Measurements from ENCODE around the gene MRPL18. TPM values are rescaled to one million over a fixed set of nuclear protein-coding genes. Genes with fewer than 3 reads are reported as not detected.

MRPL18 gene
- total RNA-seq, 4 donors from 2014 or later = 25.1 to 58.5 (median 35.7) TPM

GRCh38 chr6:159829526-159829925 lies 39.3 kb downstream of the MRPL18 start:
- no peak overlapping the region for H3K4me3 ChIP-seq
- DNase-seq = no peak
- H3K4me1 ChIP-seq = no peaks in the 10 kb centered on the region
- no peaks in the 10 kb centered on the region for H3K27me3 ChIP-seq
- H3K9me3 ChIP-seq = no peaks in the 10 kb centered on the region
- no peak for TF ChIP-seq POLR2A (IDR thresholded peaks at IDR 0.05)
- no peak for TF ChIP-seq CTCF (IDR thresholded peaks at IDR 0.05)
- no peak overlapping the region for H3K27ac ChIP-seq
- H3K36me3 ChIP-seq = no peaks in the 10 kb centered on the region

GRCh38 chr6:159830501-159831372 lies 40.5 kb downstream of the MRPL18 start:
- H3K9me3 ChIP-seq = no peaks in the 10 kb centered on the region
- H3K27ac ChIP-seq = no peak overlapping the region
- no peaks in the 10 kb centered on the region for H3K36me3 ChIP-seq
- no peak overlapping the region for H3K4me3 ChIP-seq
- DNase-seq = no peak
- no peak for TF ChIP-seq CTCF (IDR thresholded peaks at IDR 0.05)
- no peak for TF ChIP-seq POLR2A (IDR thresholded peaks at IDR 0.05)
- H3K27me3 ChIP-seq = no peaks in the 10 kb centered on the region
- H3K4me1 ChIP-seq = no peaks in the 10 kb centered on the region

- no peak for DNase-seq
- Histone ChIP-seq H3K9me3 (no peaks in the 10 kb centered on the region), H3K27ac (no peak overlapping the region), H3K4me1 (no peaks in the 10 kb centered on the region), H3K36me3 (no peaks in the 10 kb centered on the region), H3K27me3 (no peaks in the 10 kb centered on the region), H3K4me3 (no peak overlapping the region)
- no peak for TF ChIP-seq CTCF (IDR thresholded peaks at IDR 0.05)
- no peak for TF ChIP-seq POLR2A (IDR thresholded peaks at IDR 0.05)
Observed at GRCh38 chr6:159831373-159831679, 41.1 kb downstream of the MRPL18 start.

- Histone ChIP-seq H3K4me3 (no peak overlapping the region), H3K4me1 (no peaks in the 10 kb centered on the region), H3K27me3 (no peaks in the 10 kb centered on the region), H3K27ac (no peak overlapping the region), H3K9me3 (no peaks in the 10 kb centered on the region), H3K36me3 (no peaks in the 10 kb centered on the region)
- no peak for DNase-seq
- TF ChIP-seq POLR2A (IDR thresholded peaks at IDR 0.05) = no peak
- TF ChIP-seq CTCF (IDR thresholded peaks at IDR 0.05) = no peak
Observed at GRCh38 chr6:159832946-159833345, 42.7 kb downstream of the MRPL18 start.

DNA sequence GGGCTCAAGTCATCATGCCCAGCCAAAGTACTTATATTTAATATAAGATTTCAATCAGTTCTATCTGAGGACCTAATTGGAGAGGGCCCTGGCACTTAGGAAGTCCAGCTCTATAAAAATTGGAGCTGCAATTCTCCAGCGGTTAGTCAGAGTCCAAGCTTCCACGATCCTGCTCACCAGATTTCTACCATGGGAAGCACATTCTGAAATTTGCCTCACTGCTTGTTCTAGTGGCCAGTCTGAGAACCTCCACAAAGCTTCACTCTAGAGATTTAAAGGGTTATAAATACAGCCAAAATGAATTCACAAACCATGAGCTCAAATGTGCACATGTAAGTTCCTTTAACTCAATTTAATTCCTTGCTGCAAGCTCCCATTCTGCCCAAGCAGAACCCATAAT lies 43.3 kb downstream of the MRPL18 start:
- H3K9me3 ChIP-seq = no peaks in the 10 kb centered on the region
- no peaks in the 10 kb centered on the region for H3K36me3 ChIP-seq
- no peaks in the 10 kb centered on the region for H3K4me1 ChIP-seq
- no peak overlapping the region for H3K4me3 ChIP-seq
- no peak overlapping the region for H3K27ac ChIP-seq
- DNase-seq = no peak
- TF ChIP-seq CTCF (IDR thresholded peaks at IDR 0.05) (no peak), POLR2A (IDR thresholded peaks at IDR 0.05) (no peak)
- no peaks in the 10 kb centered on the region for H3K27me3 ChIP-seq
